Activated T-helper 1 cell treated with anti-CD3 and anti-CD28 coated beads, Interleukin-2, amount 50 U/mL, for 16 hours (primary cell): Measurements from ENCODE around the gene NCMAP.
A peak's percentile ranks its signal among the peaks of the same experiment; 100 is the strongest.

Experiments used
- DNase-seq, 2 donors: peaks; one replicate each; pipeline ENCODE4 v3.0.0-alpha.2; 2020; ENCODE audit warnings: low read depth in 1 of 2, low spot score in 1 of 2

NCMAP gene

DNA sequence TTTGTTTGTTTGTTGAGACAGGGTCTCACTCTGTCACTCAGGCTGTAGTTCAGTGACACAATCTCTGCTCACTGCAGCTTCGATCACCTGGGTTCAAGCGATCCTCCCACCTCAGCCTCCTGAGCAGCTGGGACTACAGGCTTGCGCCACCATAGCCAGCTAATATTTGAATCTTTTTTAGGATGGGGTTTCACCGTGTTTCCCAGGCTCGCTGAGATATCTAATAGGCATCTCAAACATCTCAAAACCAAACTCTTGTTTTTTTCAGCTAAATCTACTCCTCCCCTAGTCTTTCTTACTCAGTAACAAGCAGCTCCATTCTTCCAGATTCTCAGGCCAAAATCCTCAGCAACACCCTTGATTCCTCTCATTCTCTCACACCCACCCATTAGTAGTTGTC is 65.2 kb downstream of the NCMAP start:
- no peak for DNase-seq

DNA sequence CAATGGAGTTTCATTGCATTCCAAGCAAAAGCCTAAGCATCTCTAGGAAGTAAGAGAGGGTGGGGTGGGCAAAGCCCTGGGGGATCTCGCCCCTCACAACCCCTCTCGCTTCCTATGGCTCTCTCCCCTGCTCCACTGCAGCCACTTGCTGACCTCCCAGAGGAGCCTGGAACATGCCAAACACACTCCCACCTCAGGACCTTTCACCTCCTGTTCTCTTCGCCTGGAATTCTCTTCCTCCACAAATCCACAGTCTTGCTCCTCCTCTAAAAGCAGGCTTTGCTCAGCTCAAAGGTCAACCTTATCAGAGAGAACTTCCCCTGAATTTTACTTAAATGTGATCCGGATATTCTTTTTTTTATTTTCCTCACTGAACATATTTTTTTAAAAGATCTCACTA is 66.3 kb downstream of the NCMAP start:
- no peak for DNase-seq

DNA sequence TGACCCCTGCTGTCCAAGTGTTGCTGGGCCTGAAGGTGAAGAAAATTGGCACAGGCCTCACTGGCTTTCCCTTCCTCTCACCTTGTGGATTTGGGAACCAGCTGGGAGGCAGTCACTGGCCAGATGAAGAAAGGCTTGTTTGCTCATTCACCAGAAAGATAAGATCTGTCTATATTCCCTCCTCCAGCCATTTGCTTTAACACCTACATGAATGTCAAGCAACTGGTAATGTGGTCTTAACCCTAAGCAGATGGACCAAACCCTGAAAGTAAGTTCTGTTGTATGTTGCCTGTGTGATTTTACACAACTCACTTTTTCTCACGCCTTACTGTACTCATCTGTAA is 76.9 kb downstream of the NCMAP start:
- DNase-seq = no peak

- no peak for DNase-seq
These were observed 79.4 kb downstream of the NCMAP start for GRCh38 chr1:24635195-24635843.

- no peak for DNase-seq
These were observed 80.9 kb downstream of the NCMAP start for GRCh38 chr1:24636661-24637357.

- no peak for DNase-seq
These were observed 83.2 kb downstream of the NCMAP start for GRCh38 chr1:24639094-24639493.

- DNase-seq = no peak
These were observed 84.0 kb downstream of the NCMAP start for GRCh38 chr1:24639881-24640280.

- DNase-seq = no peak
These were observed 84.4 kb downstream of the NCMAP start for GRCh38 chr1:24640288-24640687.

DNA sequence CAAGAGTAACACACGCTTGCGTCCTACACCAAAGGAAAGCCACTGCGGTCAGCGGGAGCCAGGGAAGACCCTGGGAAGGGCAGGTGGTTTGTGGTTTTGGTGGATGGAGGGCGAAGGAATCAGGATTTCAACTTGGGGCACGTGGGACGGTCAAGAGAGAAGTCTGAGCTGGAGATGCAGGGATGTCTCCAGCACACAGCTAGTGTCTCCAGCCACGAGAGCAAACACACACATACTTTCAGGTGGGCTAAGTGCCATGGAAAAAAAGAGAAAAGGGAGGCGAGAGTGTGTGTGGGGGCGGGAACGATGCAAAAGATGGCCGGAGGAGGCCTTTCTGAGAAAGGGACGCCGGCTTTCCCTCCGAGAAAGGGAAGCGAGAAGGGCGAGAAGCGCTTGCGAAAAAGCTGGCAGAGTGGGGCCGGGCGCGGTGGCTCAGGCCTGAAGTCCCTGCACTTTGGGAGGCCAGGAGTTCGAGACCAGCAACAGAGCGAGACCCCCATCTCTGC is 85.8 kb downstream of the NCMAP start:
- DNase-seq = peak in 1 of 2 donors; percentile 3

DNA sequence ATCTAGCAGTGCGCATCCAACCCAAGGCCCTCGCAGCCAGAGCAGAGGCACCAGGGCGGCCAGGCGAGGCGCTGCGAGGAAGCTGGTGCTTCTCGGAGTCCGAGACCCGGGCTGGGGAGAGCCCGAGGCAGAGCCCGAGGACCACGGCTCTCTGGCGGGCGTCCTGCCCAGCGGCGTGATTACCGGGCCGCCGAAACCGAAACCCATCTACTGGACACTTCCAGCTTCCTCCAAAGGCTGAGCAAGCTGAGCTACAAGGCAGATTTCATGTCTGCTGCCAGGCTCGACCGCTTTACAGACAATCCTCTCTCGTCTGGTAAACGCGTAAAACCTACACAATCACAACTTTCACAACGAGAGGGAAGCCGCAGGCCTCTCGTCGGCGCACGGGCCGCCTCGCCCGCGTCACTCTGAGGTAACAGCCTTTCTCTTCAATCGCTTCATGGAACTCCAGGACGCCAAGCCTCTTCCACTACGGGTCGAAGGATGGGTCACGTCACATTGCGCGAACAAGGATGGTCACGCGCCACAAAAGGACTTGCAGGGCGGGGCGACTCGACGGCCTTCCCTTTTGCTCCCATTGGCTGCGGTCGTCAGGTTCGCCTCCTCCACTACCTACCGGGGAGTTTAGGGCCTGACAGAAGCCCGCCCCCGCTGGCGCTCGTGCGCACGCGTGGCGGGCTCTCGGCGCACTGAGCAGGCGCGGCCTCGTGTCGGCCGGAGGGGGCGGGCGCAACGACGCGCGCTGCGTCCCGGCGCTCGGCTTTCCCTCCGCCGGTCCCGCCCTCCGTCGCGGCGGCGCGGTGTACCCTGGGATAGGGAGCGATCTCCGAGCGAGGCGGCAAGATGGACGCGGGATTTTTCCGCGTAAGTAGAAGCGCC is 86.8 kb downstream of the NCMAP start, which contains the start of gene SRRM1:
TSS of gene SRRM1 (plus strand) at position 822 of the 882 bp plus-strand sequence. CDS start at position 847, 25 bp downstream.
- peak; percentile 95 to 97 for DNase-seq

DNA sequence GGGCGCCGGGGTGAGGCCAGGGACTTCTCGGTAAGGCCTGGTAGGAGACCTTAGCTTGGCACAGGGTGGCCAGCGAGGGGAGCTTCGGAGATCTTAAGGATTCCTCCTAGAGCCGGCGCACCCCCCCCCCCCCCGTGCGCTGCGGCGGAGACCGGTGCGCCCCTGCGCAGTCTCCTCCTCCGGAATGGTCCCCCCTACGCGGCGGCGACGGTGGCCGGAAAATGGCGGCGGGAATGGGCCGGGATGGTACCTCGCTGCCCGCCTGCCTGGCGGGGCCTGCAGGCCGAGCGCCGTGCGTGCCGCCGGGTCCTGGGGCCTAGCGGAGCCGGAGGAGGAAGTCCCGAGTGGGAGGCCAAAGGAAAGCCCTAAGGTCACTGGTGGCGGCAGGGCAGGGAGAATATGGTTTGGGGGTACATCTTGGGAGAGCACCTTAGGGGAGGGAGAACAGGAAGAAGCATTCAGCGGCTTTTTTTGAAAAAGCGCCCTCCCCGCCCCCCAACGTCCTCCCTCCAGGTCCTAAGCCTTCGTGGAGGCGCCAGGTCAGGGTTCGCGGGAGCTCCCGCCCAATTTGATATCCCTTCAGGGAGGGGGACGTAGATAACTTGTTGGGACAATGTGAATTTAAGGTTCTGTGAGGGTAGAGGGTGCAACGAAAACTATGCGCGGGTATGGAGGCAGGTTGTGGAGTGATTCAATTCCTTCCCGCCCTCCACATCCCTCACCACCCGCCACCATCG is 87.6 kb downstream of the NCMAP start:
- DNase-seq = peak in 1 of 2 donors; percentile 42

DNA sequence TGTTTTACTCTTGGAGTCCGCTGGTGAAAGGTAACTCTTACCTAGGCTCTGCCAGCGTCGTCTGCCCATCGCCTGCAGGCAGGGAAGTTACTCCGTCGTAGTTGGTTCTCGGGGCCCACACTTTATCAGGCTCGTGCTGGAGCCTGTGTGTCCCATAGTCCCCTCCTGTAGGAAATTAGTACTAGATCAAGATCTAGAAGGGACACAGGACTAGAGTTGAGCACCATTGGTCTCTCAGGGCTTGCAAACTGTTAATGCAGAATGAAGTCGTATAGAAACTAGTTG is 88.2 kb downstream of the NCMAP start:
- no peak for DNase-seq

- DNase-seq = no peak
These were observed 93.0 kb downstream of the NCMAP start for GRCh38 chr1:24648919-24649318.

- no peak for DNase-seq
These were observed 96.5 kb downstream of the NCMAP start for GRCh38 chr1:24652382-24652781.

DNA sequence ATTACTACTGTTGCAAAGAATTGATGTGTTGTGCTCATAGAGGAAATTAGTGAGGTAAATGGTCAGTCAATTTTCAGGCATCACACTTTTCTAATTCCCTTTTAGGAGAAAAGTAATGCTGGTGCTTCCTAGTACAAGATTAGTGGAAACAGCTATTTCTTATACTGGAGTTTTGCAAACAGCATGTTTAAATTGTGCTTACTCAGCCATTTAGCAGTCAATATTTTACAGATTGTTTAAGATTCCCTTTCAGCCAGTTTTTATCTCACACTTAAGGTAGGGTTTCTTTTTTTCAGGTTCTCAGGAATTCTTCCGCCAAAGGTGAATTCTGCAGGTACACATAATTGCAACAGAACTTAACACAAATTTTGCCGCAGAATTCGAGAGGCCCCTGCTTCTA is 98.1 kb downstream of the NCMAP start:
- no peak for DNase-seq

GRCh38 chr1:24656046-24656445 is 100.2 kb downstream of the NCMAP start:
- no peak for DNase-seq

GRCh38 chr1:24657781-24658180 is 101.9 kb downstream of the NCMAP start:
- no peak for DNase-seq
